ENCODE measurements around the gene SPRED2.

Gene SPRED2

GRCh38 chr2:65299246-65299645, 133.2 kb downstream of the SPRED2 start:
- no peak for DNase-seq

- no peak for DNase-seq
These were observed 134.3 kb downstream of the SPRED2 start for GRCh38 chr2:65298089-65298488.

GRCh38 chr2:65297544-65297943, 134.9 kb downstream of the SPRED2 start:
- no peak for DNase-seq

GRCh38 chr2:65296971-65297370, 135.4 kb downstream of the SPRED2 start:
- DNase-seq: no peak

- no peak for DNase-seq
These were observed 137.7 kb downstream of the SPRED2 start for GRCh38 chr2:65294701-65295100.

GRCh38 chr2:65294136-65294535, 138.3 kb downstream of the SPRED2 start:
- DNase-seq: no peak

- DNase-seq: no peak
These were observed 139.0 kb downstream of the SPRED2 start for GRCh38 chr2:65293376-65293775.

GRCh38 chr2:65292461-65293011, 139.9 kb downstream of the SPRED2 start:
- DNase-seq: peak; percentile 77

GRCh38 chr2:65292106-65292400, 140.3 kb downstream of the SPRED2 start:
- DNase-seq: no peak

- DNase-seq: no peak
These were observed 140.9 kb downstream of the SPRED2 start for GRCh38 chr2:65291216-65292105.

- no peak for DNase-seq
These were observed 145.0 kb downstream of the SPRED2 start for GRCh38 chr2:65287364-65287763.

- no peak for DNase-seq
These were observed 149.8 kb downstream of the SPRED2 start for GRCh38 chr2:65282477-65283053.

GRCh38 chr2:65281627-65282351, 150.6 kb downstream of the SPRED2 start:
- peak; percentile 74 for DNase-seq

- no peak for DNase-seq
These were observed 152.6 kb downstream of the SPRED2 start for GRCh38 chr2:65279756-65280155.

- DNase-seq: peak; percentile 60
These were observed 153.8 kb downstream of the SPRED2 start for GRCh38 chr2:65278531-65278981.

- DNase-seq: no peak
These were observed 154.5 kb downstream of the SPRED2 start for GRCh38 chr2:65277791-65278483.

GRCh38 chr2:65277118-65277517, 155.3 kb downstream of the SPRED2 start:
- no peak for DNase-seq

GRCh38 chr2:65276609-65277008, 155.8 kb downstream of the SPRED2 start:
- no peak for DNase-seq

- DNase-seq: no peak
These were observed 157.1 kb downstream of the SPRED2 start for GRCh38 chr2:65275141-65275915.

- no peak for DNase-seq
These were observed 159.1 kb downstream of the SPRED2 start for GRCh38 chr2:65273344-65273743.

GRCh38 chr2:65268957-65269356, 163.4 kb downstream of the SPRED2 start:
- DNase-seq: no peak

- DNase-seq: no peak
These were observed 165.4 kb downstream of the SPRED2 start for GRCh38 chr2:65267008-65267407.

Data from femur (tissue), 1 donor.